WTC11 (cell line): Measurements from ENCODE around the gene PGM3. TPM values are rescaled to one million over a fixed set of nuclear protein-coding genes. Genes with fewer than 3 reads are reported as not detected.
A peak's percentile ranks its signal among the peaks of the same experiment; 100 is the strongest.

Experiments
- ATAC-seq: fragments of 200-7000 bp; cut with Tn5 transposase; 2 replicates; pipeline ENCODE4 v1.10.0; 2021; ENCODE audit warnings: mild to moderate bottlenecking, moderate library complexity
- CTCF ChIA-PET: fragments of 300-600 bp; sonication (Branson Sonifier 250); formaldehyde crosslinking; loops from one replicate; lab custom pipeline; 2021; ENCODE audit warnings: antibody characterized with exemption; lab: Charles Lee
- POLR2A ChIA-PET: fragments of 350-600 bp; sonication (Branson Sonifier 250); formaldehyde crosslinking; loops from one replicate; lab custom pipeline; 2021; ENCODE audit warnings: antibody characterized with exemption; lab: Charles Lee
- DNase-seq: peaks from one replicate; pipeline ENCODE4 v3.0.0; 2021; ENCODE audit warnings: low spot score
- H3K27ac Mint-ChIP-seq: 2 replicates; pipeline ENCODE4 v1.8.0; 2021; ENCODE audit warnings: mixed read lengths
- H3K27me3 Mint-ChIP-seq: 2 replicates; pipeline ENCODE4 v1.8.0; 2021; ENCODE audit warnings: low read depth, mild to moderate bottlenecking, moderate library complexity, mixed read lengths
- H3K36me3 Mint-ChIP-seq: 2 replicates; pipeline ENCODE4 v1.8.0; 2021; ENCODE audit warnings: mixed read lengths
- H3K4me1 Mint-ChIP-seq: 2 replicates; pipeline ENCODE4 v1.8.0; 2022; ENCODE audit warnings: mixed read lengths
- H3K4me3 Mint-ChIP-seq: 2 replicates; pipeline ENCODE4 v1.8.0; 2021; ENCODE audit warnings: mild to moderate bottlenecking, moderate library complexity, mixed read lengths
- H3K9me3 Mint-ChIP-seq: 2 replicates; pipeline ENCODE4 v1.8.0; 2021; ENCODE audit warnings: mixed read lengths
- KAT7 ChIP-seq: sonication (generic); formaldehyde crosslinking; IDR thresholded peaks from 2 replicates; pipeline ENCODE4 v1.8.1; 2023; ENCODE audit warnings: missing genetic modification reagents, mild to moderate bottlenecking, borderline replicate concordance
- NFE2L1 ChIP-seq: sonication (generic); formaldehyde crosslinking; IDR thresholded peaks from 2 replicates; pipeline ENCODE4 v1.8.1; 2023; ENCODE audit warnings: missing genetic modification reagents
- PREB ChIP-seq: sonication (generic); formaldehyde crosslinking; IDR thresholded peaks from 2 replicates; pipeline ENCODE4 v1.8.1; 2022; ENCODE audit warnings: mild to moderate bottlenecking, missing genetic modification reagents, moderate library complexity, borderline replicate concordance
- ZNF317 ChIP-seq: sonication (generic); formaldehyde crosslinking; IDR thresholded peaks from 2 replicates; pipeline ENCODE4 v1.8.1; 2023; ENCODE audit warnings: low read depth, mild to moderate bottlenecking, moderate library complexity, missing genetic modification reagents, borderline replicate concordance
- ZNF416 ChIP-seq: fragments of 250-450 bp; sonication (Bioruptor Pico); IDR thresholded peaks from 2 replicates; pipeline ENCODE4 v1.9.0; 2021; ENCODE audit warnings: mild to moderate bottlenecking, inconsistent platforms
- ZNF423 ChIP-seq: fragments of 250-450 bp; sonication (Bioruptor Pico); IDR thresholded peaks from 2 replicates; pipeline ENCODE4 v2.1.2; 2022; ENCODE audit warnings: mild to moderate bottlenecking, moderate library complexity
- ZNF532 ChIP-seq: fragments of 250-450 bp; sonication (Bioruptor Pico); IDR thresholded peaks from 2 replicates; pipeline ENCODE4 v1.9.0; 2021; ENCODE audit warnings: mild to moderate bottlenecking, borderline replicate concordance
- total RNA-seq: library from RNA; stranded (reverse); gene quantifications from 3 replicates; pipeline ENCODE4 v1.2.3, GENCODE V29; 2021
- TF ChIP-seq, protein P1 (sequence below): sonication (generic); formaldehyde crosslinking; IDR thresholded peaks from 2 replicates; pipeline ENCODE4 v1.8.1; 2023; ENCODE audit warnings: mild to moderate bottlenecking, moderate library complexity, missing genetic modification reagents
- TF ChIP-seq, protein P2 (sequence below): sonication (generic); formaldehyde crosslinking; IDR thresholded peaks from 2 replicates; pipeline ENCODE4 v1.8.1; 2023; ENCODE audit warnings: mild to moderate bottlenecking, missing genetic modification reagents, moderate library complexity
- TF ChIP-seq, protein P3 (sequence below): sonication (generic); formaldehyde crosslinking; IDR thresholded peaks from 2 replicates; pipeline ENCODE4 v1.8.0; 2022; ENCODE audit warnings: mild to moderate bottlenecking, missing genetic modification reagents

The PGM3 gene
- total RNA-seq, 1 experiment from 2014 or later = 70.0 TPM

DNA sequence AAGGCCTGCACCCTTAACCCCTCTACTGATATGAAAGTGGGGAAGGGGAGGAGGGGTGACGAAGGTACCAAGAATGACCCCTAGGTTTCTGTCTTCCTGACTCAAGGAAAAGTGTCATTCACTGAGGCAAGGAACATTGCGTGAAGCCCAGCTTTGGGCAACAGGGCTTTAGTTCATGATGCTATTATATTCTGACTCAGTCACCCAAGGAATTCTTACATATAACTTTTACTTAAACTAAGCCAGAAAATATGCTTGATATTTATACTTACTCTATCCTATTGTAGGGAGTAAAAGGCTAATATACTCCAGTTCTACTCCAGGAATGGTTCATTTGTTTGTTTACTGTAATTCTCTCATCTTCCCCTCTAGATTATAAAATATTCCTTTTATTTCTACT is 65.1 kb downstream of the PGM3 start (continued):
- TF ChIP-seq, protein P1, sequence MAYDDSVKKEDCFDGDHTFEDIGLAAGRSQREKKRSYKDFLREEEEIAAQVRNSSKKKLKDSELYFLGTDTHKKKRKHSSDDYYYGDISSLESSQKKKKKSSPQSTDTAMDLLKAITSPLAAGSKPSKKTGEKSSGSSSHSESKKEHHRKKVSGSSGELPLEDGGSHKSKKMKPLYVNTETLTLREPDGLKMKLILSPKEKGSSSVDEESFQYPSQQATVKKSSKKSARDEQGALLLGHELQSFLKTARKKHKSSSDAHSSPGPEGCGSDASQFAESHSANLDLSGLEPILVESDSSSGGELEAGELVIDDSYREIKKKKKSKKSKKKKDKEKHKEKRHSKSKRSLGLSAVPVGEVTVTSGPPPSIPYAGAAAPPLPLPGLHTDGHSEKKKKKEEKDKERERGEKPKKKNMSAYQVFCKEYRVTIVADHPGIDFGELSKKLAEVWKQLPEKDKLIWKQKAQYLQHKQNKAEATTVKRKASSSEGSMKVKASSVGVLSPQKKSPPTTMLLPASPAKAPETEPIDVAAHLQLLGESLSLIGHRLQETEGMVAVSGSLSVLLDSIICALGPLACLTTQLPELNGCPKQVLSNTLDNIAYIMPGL (CRISPR knock-in tag) = no peak
- TF ChIP-seq, protein P2, sequence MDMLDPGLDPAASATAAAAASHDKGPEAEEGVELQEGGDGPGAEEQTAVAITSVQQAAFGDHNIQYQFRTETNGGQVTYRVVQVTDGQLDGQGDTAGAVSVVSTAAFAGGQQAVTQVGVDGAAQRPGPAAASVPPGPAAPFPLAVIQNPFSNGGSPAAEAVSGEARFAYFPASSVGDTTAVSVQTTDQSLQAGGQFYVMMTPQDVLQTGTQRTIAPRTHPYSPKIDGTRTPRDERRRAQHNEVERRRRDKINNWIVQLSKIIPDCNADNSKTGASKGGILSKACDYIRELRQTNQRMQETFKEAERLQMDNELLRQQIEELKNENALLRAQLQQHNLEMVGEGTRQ (CRISPR knock-in tag) = no peak

- Mint-ChIP-seq H3K4me3 (no peak overlapping the region), H3K36me3 (peaks cover 35% of the 10 kb centered on the region), H3K4me1 (peaks cover 17% of the 10 kb centered on the region), H3K27me3 (no peaks in the 10 kb centered on the region), H3K27ac (peak overlapping the region; percentile 16), H3K9me3 (no peaks in the 10 kb centered on the region)
- ChIA-PET POLR2A (no interaction called here), CTCF (interaction anchor here (1.3 to 1.8 kb wide), 2 partner anchors 60 to 62 kb away, joined by 3 to 5 read pairs; partner anchors contain the start of genes DOP1A and UBE3D)
- DNase-seq = no peak
- TF ChIP-seq KAT7 (CRISPR knock-in tag) = no peak
- TF ChIP-seq ZNF416 = no peak
- TF ChIP-seq PREB = no peak
- TF ChIP-seq, all 79 proteins: peak for 0
- ATAC-seq = no peak
Observed at GRCh38 chr6:83127258-83127657, 65.8 kb downstream of the PGM3 start.

GRCh38 chr6:83126807-83127206 is 66.3 kb downstream of the PGM3 start:
- Mint-ChIP-seq H3K27ac (peak overlapping the region; percentile 57), H3K4me1 (peaks cover 17% of the 10 kb centered on the region), H3K36me3 (peaks cover 35% of the 10 kb centered on the region), H3K27me3 (no peaks in the 10 kb centered on the region), H3K9me3 (no peaks in the 10 kb centered on the region), H3K4me3 (no peak overlapping the region)
- ATAC-seq = peak; percentile 39
- DNase-seq = no peak
- CTCF ChIA-PET = interaction anchor here (1.3 to 1.8 kb wide), 2 partner anchors 59 to 61 kb away, joined by 3 to 5 read pairs; partner anchors contain the start of genes DOP1A and UBE3D
- TF ChIP-seq ZNF532 (no peak), ZNF423 (CRISPR knock-in tag) (no peak), ZNF317 (CRISPR knock-in tag) (no peak), NFE2L1 (CRISPR knock-in tag) (no peak)
- TF ChIP-seq, protein P3, sequence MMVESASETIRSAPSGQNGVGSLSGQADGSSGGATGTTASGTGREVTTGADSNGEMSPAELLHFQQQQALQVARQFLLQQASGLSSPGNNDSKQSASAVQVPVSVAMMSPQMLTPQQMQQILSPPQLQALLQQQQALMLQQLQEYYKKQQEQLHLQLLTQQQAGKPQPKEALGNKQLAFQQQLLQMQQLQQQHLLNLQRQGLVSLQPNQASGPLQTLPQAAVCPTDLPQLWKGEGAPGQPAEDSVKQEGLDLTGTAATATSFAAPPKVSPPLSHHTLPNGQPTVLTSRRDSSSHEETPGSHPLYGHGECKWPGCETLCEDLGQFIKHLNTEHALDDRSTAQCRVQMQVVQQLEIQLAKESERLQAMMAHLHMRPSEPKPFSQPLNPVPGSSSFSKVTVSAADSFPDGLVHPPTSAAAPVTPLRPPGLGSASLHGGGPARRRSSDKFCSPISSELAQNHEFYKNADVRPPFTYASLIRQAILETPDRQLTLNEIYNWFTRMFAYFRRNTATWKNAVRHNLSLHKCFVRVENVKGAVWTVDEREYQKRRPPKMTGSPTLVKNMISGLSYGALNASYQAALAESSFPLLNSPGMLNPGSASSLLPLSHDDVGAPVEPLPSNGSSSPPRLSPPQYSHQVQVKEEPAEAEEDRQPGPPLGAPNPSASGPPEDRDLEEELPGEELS = no peak
- POLR2A ChIA-PET = no interaction called here
